ENCODE data around the gene METRN. TPM values are rescaled to one million over a fixed set of nuclear protein-coding genes. Genes with fewer than 3 reads are reported as not detected.
"Not testable (repeated sequence)": the region's sequence is repeated elsewhere in the genome, so short reads cannot be mapped to it uniquely, and the experiment has no call there.

The METRN gene
- total and polyA plus RNA-seq, 10 donors, result 7.2 to 31.9 (median 14.6) TPM

- Histone ChIP-seq H3K4me1 (peaks cover 4 to 52% (median 34%) of the 10 kb centered on the region in 6 donors), H3K27me3 (replicated peaks in 1 of 7) (peaks cover 8 to 98% (median 49%) of the 10 kb centered on the region in 7 donors)
- H3K27ac ChIP-seq, H3K4me3 ChIP-seq, DNase-seq, H3K9me3 ChIP-seq, H3K36me3 ChIP-seq: not testable (repeated sequence)
- intact Hi-C loops (cut with DNase I; ENCODE audit: low total_unique reads), result loop anchor here (5.0 kb wide), 1 partner anchor 75 kb away; the partner anchor contains the start of genes CHTF18 and RPUSD1
- 50 to 60% (median 53%) methylated on average over 13 of the region's 13 CpGs for WGBS, 5 donors
- peak in 5 of 11 experiments; percentile 10 to 42 (median 27) for TF ChIP-seq CTCF (IDR thresholded peaks at IDR 0.05 in 8 of 11, conservative IDR thresholded peaks at IDR 0.05 in 3 of 11)
Observed at GRCh38 chr16:712740-713250, 2.1 kb upstream of the METRN start.

- Histone ChIP-seq H3K36me3 (peaks cover 0 to 5% (median 0%) of the 10 kb centered on the region in 6 donors), H3K9me3 (no peaks in the 10 kb centered on the region), H3K4me3 (peak overlapping the region in 4 of 8 donors; percentile 10 to 93 (median 76)), H3K27ac (no peak overlapping the region), H3K27me3 (replicated peaks in 1 of 7) (peaks cover 8 to 88% (median 36%) of the 10 kb centered on the region in 7 donors), H3K4me1 (peaks cover 4 to 60% (median 34%) of the 10 kb centered on the region in 6 donors)
- WGBS, 5 donors, result 40 to 69% (median 56%) methylated on average over 8 to 11 of the region's 11 CpGs
- TF ChIP-seq POLR2AphosphoS5 (IDR thresholded peaks at IDR 0.05) (no peak), CTCF (IDR thresholded peaks at IDR 0.05 in 8 of 11, conservative IDR thresholded peaks at IDR 0.05 in 3 of 11) (no peak), POLR2A (IDR thresholded peaks at IDR 0.05) (no peak)
- intact Hi-C loops (cut with DNase I; ENCODE audit: low total_unique reads), result loop anchor here (5.0 kb wide), 1 partner anchor 73 kb away; the partner anchor contains the start of genes CHTF18 and RPUSD1
- DNase-seq, result no peak
Observed at GRCh38 chr16:714079-714478, 839 bp upstream of the METRN start.

GRCh38 chr16:715477-716199 lies 720 bp downstream of the METRN start:
- Histone ChIP-seq H3K27me3 (replicated peaks in 1 of 7) (peaks cover 3 to 73% (median 22%) of the 10 kb centered on the region in 7 donors), H3K4me3 (peak overlapping the region; percentile 67 to 93 (median 71)), H3K9me3 (no peaks in the 10 kb centered on the region), H3K36me3 (peaks cover 0 to 5% (median 0%) of the 10 kb centered on the region in 6 donors), H3K27ac (peak overlapping the region in 3 of 8 donors; percentile 32 to 59 (median 55)), H3K4me1 (peaks cover 14 to 76% (median 47%) of the 10 kb centered on the region in 6 donors)
- WGBS, 5 donors, result 3 to 6% (median 4%) methylated on average over 15 to 74 of the region's 74 CpGs
- intact Hi-C loops (cut with DNase I; ENCODE audit: low total_unique reads), result no loop called here
- TF ChIP-seq CTCF (IDR thresholded peaks at IDR 0.05 in 8 of 11, conservative IDR thresholded peaks at IDR 0.05 in 3 of 11) (peak in 2 of 11 experiments; percentile 13 to 32), POLR2A (IDR thresholded peaks at IDR 0.05) (no peak), POLR2AphosphoS5 (IDR thresholded peaks at IDR 0.05) (peak in 1 of 3 donors; percentile 5)
- no peak for DNase-seq

- peak overlapping the region in 7 of 8 donors; percentile 67 to 93 (median 72) for H3K4me3 ChIP-seq
- intact Hi-C loops (cut with DNase I; ENCODE audit: low total_unique reads), result no loop called here
- DNase-seq, result no peak
- H3K36me3 ChIP-seq, result peaks cover 0 to 5% (median 0%) of the 10 kb centered on the region in 6 donors
- H3K27me3 ChIP-seq (replicated peaks in 1 of 7), result peaks cover 0 to 67% (median 16%) of the 10 kb centered on the region in 7 donors
- H3K4me1 ChIP-seq, result peaks cover 14 to 76% (median 50%) of the 10 kb centered on the region in 6 donors
- no peaks in the 10 kb centered on the region for H3K9me3 ChIP-seq
- no peak for TF ChIP-seq POLR2A (IDR thresholded peaks at IDR 0.05)
- no peak overlapping the region for H3K27ac ChIP-seq
- WGBS, 5 donors, result 28 to 63% (median 32%) methylated on average over 8 to 12 of the region's 12 CpGs
Observed at GRCh38 chr16:716200-716568, 1.3 kb downstream of the METRN start.

Data from spleen (tissue), 11 donors.